Sciatic nerve (tissue), 2 donors: ENCODE results near the gene DCUN1D1. TPM values are rescaled to one million over a fixed set of nuclear protein-coding genes. Genes with fewer than 3 reads are reported as not detected.
A peak's percentile ranks its signal among the peaks of the same experiment; 100 is the strongest.

Experiments used
- ATAC-seq: fragments of 200-7000 bp; cut with Tn5 transposase; one replicate; pipeline ENCODE4 v1.9.1; 2020; ENCODE audit warnings: mild to moderate bottlenecking, moderate library complexity
- DNase-seq: peaks from one replicate; pipeline ENCODE4 v3.0.0-alpha.2; 2020; ENCODE audit warnings: low spot score
- intact Hi-C: fragments of 100-400 bp; cut with DNase I; formaldehyde crosslinking; loops from one replicate; pipeline ENCODE4 v1.14.2; 2022
- total RNA-seq: library from RNA; stranded (reverse); fragmentation: NEBNext Ultra II Directional; extraction: Animal tissue kit (Norgen Biotek cat#: 25700); gene quantifications from one replicate; pipeline ENCODE4 v1.2.1, GENCODE V29; 2021
- donor health status: DM: no; HTN: no; CAD: no.
- donor health status: DM: no; HTN: no; CAD: no.

DCUN1D1 gene
- total RNA-seq, 1 donor from 2014 or later = 61.9 TPM

- DNase-seq (no peak), ATAC-seq (no peak)
- intact Hi-C loops = no loop called here
These were observed 2.0 kb downstream of the DCUN1D1 start for GRCh38 chr3:182978387-182978786.

GRCh38 chr3:182973047-182973446 is 7.3 kb downstream of the DCUN1D1 start:
- intact Hi-C loops = no loop called here
- ATAC-seq (no peak), DNase-seq (no peak)

- intact Hi-C loops = no loop called here
- ATAC-seq (no peak), DNase-seq (no peak)
These were observed 8.0 kb downstream of the DCUN1D1 start for GRCh38 chr3:182972387-182972786.

- intact Hi-C loops = no loop called here
- DNase-seq = no peak
- no peak for ATAC-seq
These were observed 8.7 kb downstream of the DCUN1D1 start for GRCh38 chr3:182971637-182972036.

GRCh38 chr3:182970811-182971418 is 9.4 kb downstream of the DCUN1D1 start:
- intact Hi-C loops = no loop called here
- ATAC-seq = no peak
- no peak for DNase-seq

GRCh38 chr3:182969853-182970252 is 10.5 kb downstream of the DCUN1D1 start:
- intact Hi-C loops = no loop called here
- ATAC-seq (no peak), DNase-seq (no peak)

GRCh38 chr3:182969277-182969676 is 11.1 kb downstream of the DCUN1D1 start:
- intact Hi-C loops = no loop called here
- ATAC-seq = no peak
- no peak for DNase-seq

- intact Hi-C loops = no loop called here
- ATAC-seq (no peak), DNase-seq (no peak)
These were observed 12.8 kb downstream of the DCUN1D1 start for GRCh38 chr3:182967218-182968204.

GRCh38 chr3:182965861-182966366 is 14.4 kb downstream of the DCUN1D1 start:
- intact Hi-C loops = no loop called here
- no peak for ATAC-seq
- DNase-seq = no peak

GRCh38 chr3:182964179-182964578 is 16.2 kb downstream of the DCUN1D1 start:
- intact Hi-C loops = no loop called here
- no peak for ATAC-seq
- no peak for DNase-seq

GRCh38 chr3:182962166-182962565 is 18.2 kb downstream of the DCUN1D1 start:
- intact Hi-C loops = no loop called here
- no peak for DNase-seq
- ATAC-seq = peak; percentile 91

GRCh38 chr3:182959474-182960350 is 20.6 kb downstream of the DCUN1D1 start:
- DNase-seq (no peak), ATAC-seq (peak; percentile 52)
- intact Hi-C loops = no loop called here

- DNase-seq = no peak
- intact Hi-C loops = no loop called here
- ATAC-seq = no peak
These were observed 22.6 kb downstream of the DCUN1D1 start for GRCh38 chr3:182957676-182958266.

- no peak for ATAC-seq
- no peak for DNase-seq
- intact Hi-C loops = no loop called here
These were observed 23.1 kb downstream of the DCUN1D1 start for GRCh38 chr3:182957226-182957625.

- ATAC-seq = no peak
- intact Hi-C loops = no loop called here
- no peak for DNase-seq
These were observed 25.6 kb downstream of the DCUN1D1 start for GRCh38 chr3:182954553-182955235.

GRCh38 chr3:182949688-182950087 is 30.6 kb downstream of the DCUN1D1 start:
- ATAC-seq (no peak), DNase-seq (no peak)
- intact Hi-C loops = no loop called here

GRCh38 chr3:182948305-182948704 is 32.0 kb downstream of the DCUN1D1 start:
- DNase-seq = no peak
- intact Hi-C loops = no loop called here
- no peak for ATAC-seq

- no peak for DNase-seq
- intact Hi-C loops = no loop called here
- ATAC-seq = no peak
These were observed 32.5 kb downstream of the DCUN1D1 start for GRCh38 chr3:182947888-182948287.
